H1 (cell line): ENCODE measurements around the gene GTSE1. TPM values are rescaled to one million over a fixed set of nuclear protein-coding genes. Genes with fewer than 3 reads are reported as not detected.

Experiments used
- SP2 ChIP-seq: IDR thresholded peaks from 2 replicates; pipeline ENCODE4 v1.6.1; 2012; ENCODE audit warnings: mild to moderate bottlenecking, low read length, inconsistent platforms
- TAF1 ChIP-seq: IDR thresholded peaks from 2 replicates; pipeline ENCODE4 v1.6.1; 2011; ENCODE audit warnings: mild to moderate bottlenecking, low read depth, low read length
- polyA plus RNA-seq, 7 experiments: library from polyadenylated mRNA; depleted of rRNA in 3 of 7; stranded (reverse) in 5 of 7; unstranded in 2 of 7; fragments of >200 nt in 5 of 7; fragments of 200-250 nt in 2 of 7; gene quantifications; 1 replicate in 5 of 7; 2 replicates in 1 of 7; 4 replicates in 1 of 7; pipeline versions ENCODE4 v1.2.1 to v1.2.3, GENCODE V29; 2011 to 2013; ENCODE audit warnings: missing spikeins in 2 of 7, mixed read lengths in 2 of 7
- total RNA-seq: library from RNA; stranded (reverse); fragmentation: NEBNext Ultra II Directional; extraction: Animal tissue kit (Norgen Biotek cat#: 25700); gene quantifications from 2 replicates; pipeline ENCODE4 v1.2.1, GENCODE V29; 2021

Gene GTSE1
- total and polyA plus RNA-seq, 2 of the 8 experiments (the other 6 are each of a cell fraction or from before 2014, with no cell fraction given), result 17.5 to 38.6 TPM

DNA sequence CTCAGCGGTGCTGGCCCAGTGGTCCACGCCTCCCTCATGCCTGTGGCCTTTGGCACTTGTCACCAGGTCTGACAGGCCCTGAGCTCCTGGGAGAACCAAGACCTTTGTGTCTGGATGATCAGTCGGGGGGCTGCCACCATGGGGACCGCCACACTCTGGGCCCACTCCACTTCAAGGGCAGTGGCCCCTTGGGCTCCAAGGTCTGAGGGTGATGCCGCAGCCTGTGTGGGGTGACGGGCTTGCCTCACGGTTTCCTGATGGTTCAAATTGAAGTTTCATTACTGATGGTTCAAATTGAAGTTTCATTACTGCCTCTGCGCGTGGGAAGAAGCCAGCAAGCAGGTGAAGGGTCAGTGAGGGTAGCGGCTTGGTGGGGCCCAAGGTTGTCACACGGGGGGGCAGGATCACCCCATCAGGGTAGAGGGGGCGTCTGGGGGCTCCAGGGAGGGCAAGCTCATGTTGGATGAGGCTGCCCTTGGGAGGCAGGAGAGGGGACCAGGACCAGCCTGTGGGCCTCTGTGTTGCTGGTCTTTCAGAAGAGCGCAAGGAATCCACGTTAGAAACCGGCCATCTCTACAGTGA is 66.4 kb downstream of the GTSE1 start (continued):
- no peak for TF ChIP-seq TAF1
- no peak for TF ChIP-seq SP2
